Measurements from ENCODE around the gene FLRT1.

DNA sequence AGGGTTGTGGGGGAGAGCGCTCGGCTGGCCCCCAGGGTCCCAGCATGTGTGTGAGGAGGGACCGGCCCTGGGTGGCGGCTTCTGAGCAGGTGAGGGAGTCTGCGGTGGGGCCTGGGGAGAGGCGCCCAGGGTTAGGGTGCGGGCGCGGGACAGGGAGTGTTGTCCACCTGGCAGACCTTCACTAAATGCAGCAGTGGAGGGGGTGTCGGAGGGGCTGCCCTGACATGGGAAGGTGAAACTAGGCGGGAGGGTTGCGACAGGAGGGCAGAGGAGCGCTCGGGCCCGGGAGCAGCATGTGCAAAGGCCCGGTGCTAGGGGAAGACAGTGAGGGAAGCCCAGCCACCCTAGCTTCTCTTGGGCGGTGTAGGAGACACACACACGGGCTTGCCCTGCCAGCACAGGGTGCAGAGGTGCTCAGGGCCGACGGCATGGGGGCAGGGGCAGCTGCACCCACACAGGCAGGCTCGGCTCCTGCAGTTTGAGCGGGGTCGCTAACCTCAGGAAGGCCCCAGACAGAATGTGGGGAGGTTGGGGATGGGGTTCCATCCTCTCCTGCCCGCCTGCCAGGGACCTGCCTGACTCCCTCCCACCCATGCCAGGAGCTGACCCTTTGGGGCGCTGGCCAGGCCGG, 27.3 kb upstream of the FLRT1 start:
- TF ChIP-seq, protein P1, sequence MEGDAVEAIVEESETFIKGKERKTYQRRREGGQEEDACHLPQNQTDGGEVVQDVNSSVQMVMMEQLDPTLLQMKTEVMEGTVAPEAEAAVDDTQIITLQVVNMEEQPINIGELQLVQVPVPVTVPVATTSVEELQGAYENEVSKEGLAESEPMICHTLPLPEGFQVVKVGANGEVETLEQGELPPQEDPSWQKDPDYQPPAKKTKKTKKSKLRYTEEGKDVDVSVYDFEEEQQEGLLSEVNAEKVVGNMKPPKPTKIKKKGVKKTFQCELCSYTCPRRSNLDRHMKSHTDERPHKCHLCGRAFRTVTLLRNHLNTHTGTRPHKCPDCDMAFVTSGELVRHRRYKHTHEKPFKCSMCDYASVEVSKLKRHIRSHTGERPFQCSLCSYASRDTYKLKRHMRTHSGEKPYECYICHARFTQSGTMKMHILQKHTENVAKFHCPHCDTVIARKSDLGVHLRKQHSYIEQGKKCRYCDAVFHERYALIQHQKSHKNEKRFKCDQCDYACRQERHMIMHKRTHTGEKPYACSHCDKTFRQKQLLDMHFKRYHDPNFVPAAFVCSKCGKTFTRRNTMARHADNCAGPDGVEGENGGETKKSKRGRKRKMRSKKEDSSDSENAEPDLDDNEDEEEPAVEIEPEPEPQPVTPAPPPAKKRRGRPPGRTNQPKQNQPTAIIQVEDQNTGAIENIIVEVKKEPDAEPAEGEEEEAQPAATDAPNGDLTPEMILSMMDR (IDR thresholded peaks at IDR 0.05): no peak
- TF ChIP-seq POLR2A (IDR thresholded peaks at IDR 0.05): no peak

Measured in lower leg skin (tissue), 3 donors.